ENCODE results near the gene FMO1.
"Not testable (repeated sequence)": the region's sequence is repeated elsewhere in the genome, so short reads cannot be mapped to it uniquely, and the experiment has no call there.

FMO1 gene

DNA sequence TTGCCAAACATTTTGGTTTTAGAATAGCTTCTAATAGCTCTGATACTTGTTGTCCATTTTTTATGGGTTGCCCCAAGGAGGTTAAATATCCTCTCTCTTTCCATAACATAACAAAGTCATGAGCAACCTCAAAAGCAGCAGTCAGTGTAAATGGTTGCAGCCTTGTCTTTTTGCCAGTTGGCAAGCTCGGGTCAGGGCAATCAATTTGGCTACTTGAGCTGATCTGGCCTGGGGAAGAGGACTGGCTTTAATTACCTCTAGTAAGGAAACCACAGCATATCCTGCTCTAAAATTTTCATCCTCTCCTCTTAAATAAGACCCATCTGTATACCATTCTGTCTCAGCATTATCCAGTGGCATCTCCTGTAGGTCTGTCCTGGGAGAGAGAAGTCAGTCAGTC, 44.5 kb downstream of the FMO1 start:
- no peak for TF ChIP-seq EZH2phosphoT487 (conservative IDR thresholded peaks at IDR 0.05; ENCODE audit: low read length)
- TF ChIP-seq, protein P1, sequence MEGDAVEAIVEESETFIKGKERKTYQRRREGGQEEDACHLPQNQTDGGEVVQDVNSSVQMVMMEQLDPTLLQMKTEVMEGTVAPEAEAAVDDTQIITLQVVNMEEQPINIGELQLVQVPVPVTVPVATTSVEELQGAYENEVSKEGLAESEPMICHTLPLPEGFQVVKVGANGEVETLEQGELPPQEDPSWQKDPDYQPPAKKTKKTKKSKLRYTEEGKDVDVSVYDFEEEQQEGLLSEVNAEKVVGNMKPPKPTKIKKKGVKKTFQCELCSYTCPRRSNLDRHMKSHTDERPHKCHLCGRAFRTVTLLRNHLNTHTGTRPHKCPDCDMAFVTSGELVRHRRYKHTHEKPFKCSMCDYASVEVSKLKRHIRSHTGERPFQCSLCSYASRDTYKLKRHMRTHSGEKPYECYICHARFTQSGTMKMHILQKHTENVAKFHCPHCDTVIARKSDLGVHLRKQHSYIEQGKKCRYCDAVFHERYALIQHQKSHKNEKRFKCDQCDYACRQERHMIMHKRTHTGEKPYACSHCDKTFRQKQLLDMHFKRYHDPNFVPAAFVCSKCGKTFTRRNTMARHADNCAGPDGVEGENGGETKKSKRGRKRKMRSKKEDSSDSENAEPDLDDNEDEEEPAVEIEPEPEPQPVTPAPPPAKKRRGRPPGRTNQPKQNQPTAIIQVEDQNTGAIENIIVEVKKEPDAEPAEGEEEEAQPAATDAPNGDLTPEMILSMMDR (IDR thresholded peaks at IDR 0.05; ENCODE audit: insufficient read depth, low read length, poor library complexity, severe bottlenecking), result no peak
- H3K9ac ChIP-seq (ENCODE audit: low read length), result no peak overlapping the region
- no peak overlapping the region for H3K27ac ChIP-seq (ENCODE audit: low read depth, low read length)
- no peak overlapping the region for H3K4me3 ChIP-seq (ENCODE audit: insufficient read depth, low read length, poor library complexity, severe bottlenecking)
- H3K9me3 ChIP-seq (ENCODE audit: insufficient read depth, low read length), result no peaks in the 10 kb centered on the region
- H3F3A ChIP-seq (ENCODE audit: insufficient read depth), result no peaks in the 10 kb centered on the region
- no peak overlapping the region for H3K4me2 ChIP-seq (ENCODE audit: low read depth, low read length, poor library complexity, severe bottlenecking)
- no peaks in the 10 kb centered on the region for H3K9me2 ChIP-seq (replicated peaks; ENCODE audit: insufficient read depth, low read length)
- H3K79me2 ChIP-seq (ENCODE audit: insufficient read depth, low read length), result no peaks in the 10 kb centered on the region
- no peaks in the 10 kb centered on the region for H3K36me3 ChIP-seq (ENCODE audit: low read length)
- no peaks in the 10 kb centered on the region for H4K20me1 ChIP-seq (ENCODE audit: low read depth, low read length)
- no peak overlapping the region for H2AFZ ChIP-seq (ENCODE audit: low read depth, low read length, severe bottlenecking)
- H3K27me3 ChIP-seq (ENCODE audit: low read length), result no peaks in the 10 kb centered on the region

DNA sequence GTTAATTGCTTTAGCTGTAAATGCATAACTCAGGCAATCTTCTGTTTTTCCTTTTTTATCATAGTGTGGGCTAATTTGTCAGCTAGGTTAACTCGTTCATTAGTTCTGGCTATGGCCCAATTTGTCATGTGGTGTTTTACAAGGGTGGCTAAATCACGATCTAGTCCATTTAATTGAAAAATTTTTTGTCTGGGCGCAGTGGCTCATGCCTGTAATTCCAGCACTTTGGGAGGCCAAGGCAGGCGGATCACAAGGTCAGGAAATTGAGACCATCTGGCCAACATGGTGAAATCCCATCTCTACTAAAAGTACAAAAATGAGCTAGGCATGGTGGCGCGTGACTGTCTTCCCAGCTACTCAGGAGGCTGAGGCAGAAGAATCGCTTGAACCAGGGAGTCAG, 47.1 kb downstream of the FMO1 start:
- not testable (repeated sequence) for H3K27ac ChIP-seq (ENCODE audit: low read depth, low read length); H4K20me1 ChIP-seq (ENCODE audit: low read depth, low read length); H3K9ac ChIP-seq (ENCODE audit: low read length); H3K27me3 ChIP-seq (ENCODE audit: low read length); H3K4me2 ChIP-seq (ENCODE audit: low read depth, low read length, poor library complexity, severe bottlenecking); H3K79me2 ChIP-seq (ENCODE audit: insufficient read depth, low read length); H3K9me2 ChIP-seq (replicated peaks; ENCODE audit: insufficient read depth, low read length); H3K4me3 ChIP-seq (ENCODE audit: insufficient read depth, low read length, poor library complexity, severe bottlenecking); H3K9me3 ChIP-seq (ENCODE audit: insufficient read depth, low read length); H3K36me3 ChIP-seq (ENCODE audit: low read length); H3F3A ChIP-seq (ENCODE audit: insufficient read depth); H2AFZ ChIP-seq (ENCODE audit: low read depth, low read length, severe bottlenecking)

DNA sequence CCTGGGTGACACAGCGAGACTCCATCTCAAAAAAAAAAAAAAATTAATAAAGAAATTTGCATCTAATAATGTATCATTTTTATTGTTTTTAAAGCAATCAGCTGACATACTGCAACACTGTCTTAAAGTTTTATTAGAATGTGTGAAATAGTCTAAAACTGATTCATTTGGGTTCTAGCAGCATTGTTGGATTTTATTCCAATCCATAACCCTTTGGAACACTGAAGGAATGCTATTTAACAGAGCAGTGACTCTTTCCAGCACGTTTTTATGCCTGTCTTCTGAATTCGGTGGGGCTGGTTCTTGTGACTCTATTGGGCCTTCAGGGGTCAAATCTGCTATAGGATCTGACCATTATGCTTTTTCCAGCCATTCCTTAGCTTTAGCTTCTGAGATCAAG, 47.5 kb downstream of the FMO1 start:
- Histone ChIP-seq H3K4me3 (ENCODE audit: insufficient read depth, low read length, poor library complexity, severe bottlenecking) (no peak overlapping the region), H3K27ac (ENCODE audit: low read depth, low read length) (no peak overlapping the region), H3K9me2 (replicated peaks; ENCODE audit: insufficient read depth, low read length) (no peaks in the 10 kb centered on the region), H3K27me3 (ENCODE audit: low read length) (no peaks in the 10 kb centered on the region), H3K4me2 (ENCODE audit: low read depth, low read length, poor library complexity, severe bottlenecking) (no peak overlapping the region), H4K20me1 (ENCODE audit: low read depth, low read length) (no peaks in the 10 kb centered on the region), H3K36me3 (ENCODE audit: low read length) (no peaks in the 10 kb centered on the region), H2AFZ (ENCODE audit: low read depth, low read length, severe bottlenecking) (no peak overlapping the region), H3K79me2 (ENCODE audit: insufficient read depth, low read length) (no peaks in the 10 kb centered on the region), H3K9me3 (ENCODE audit: insufficient read depth, low read length) (no peaks in the 10 kb centered on the region), H3F3A (ENCODE audit: insufficient read depth) (no peaks in the 10 kb centered on the region), H3K9ac (ENCODE audit: low read length) (no peak overlapping the region)
- TF ChIP-seq EZH2phosphoT487 (conservative IDR thresholded peaks at IDR 0.05; ENCODE audit: low read length), result no peak
- TF ChIP-seq, protein P1 (IDR thresholded peaks at IDR 0.05; ENCODE audit: insufficient read depth, low read length, poor library complexity, severe bottlenecking), result no peak

DNA sequence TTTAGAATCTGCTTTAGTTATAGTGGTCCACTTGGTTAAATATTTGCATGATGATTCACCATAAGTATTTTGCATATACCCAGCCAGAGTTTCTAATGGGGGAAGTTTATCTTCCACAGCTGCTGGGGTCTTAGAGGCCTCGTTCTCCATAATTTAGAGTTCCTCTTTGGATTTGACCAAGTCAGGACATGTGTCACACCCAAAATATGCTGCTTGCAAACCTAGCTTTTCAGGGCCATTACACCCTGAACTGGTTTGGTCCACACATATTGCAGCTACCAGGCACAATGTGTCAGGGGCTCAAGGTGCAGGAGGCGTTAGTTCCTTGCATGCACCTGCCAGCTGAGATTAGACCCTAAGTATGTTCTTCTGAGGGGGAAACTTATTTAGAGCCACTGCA, 48.6 kb downstream of the FMO1 start:
- Histone ChIP-seq H3K27me3 (ENCODE audit: low read length) (no peaks in the 10 kb centered on the region), H2AFZ (ENCODE audit: low read depth, low read length, severe bottlenecking) (no peak overlapping the region), H3K9me3 (ENCODE audit: insufficient read depth, low read length) (no peaks in the 10 kb centered on the region), H3K9ac (ENCODE audit: low read length) (no peak overlapping the region), H3K36me3 (ENCODE audit: low read length) (no peaks in the 10 kb centered on the region), H4K20me1 (ENCODE audit: low read depth, low read length) (no peaks in the 10 kb centered on the region), H3K4me3 (ENCODE audit: insufficient read depth, low read length, poor library complexity, severe bottlenecking) (no peak overlapping the region), H3K79me2 (ENCODE audit: insufficient read depth, low read length) (no peaks in the 10 kb centered on the region), H3K4me2 (ENCODE audit: low read depth, low read length, poor library complexity, severe bottlenecking) (no peak overlapping the region), H3K27ac (ENCODE audit: low read depth, low read length) (no peak overlapping the region), H3K9me2 (replicated peaks; ENCODE audit: insufficient read depth, low read length) (no peaks in the 10 kb centered on the region), H3F3A (ENCODE audit: insufficient read depth) (no peaks in the 10 kb centered on the region)
- no peak for TF ChIP-seq EZH2phosphoT487 (conservative IDR thresholded peaks at IDR 0.05; ENCODE audit: low read length)
- TF ChIP-seq, protein P1 (IDR thresholded peaks at IDR 0.05; ENCODE audit: insufficient read depth, low read length, poor library complexity, severe bottlenecking), result no peak

All from SU-DHL-6 (cell line).